HG03439 (cell line): Measurements from ENCODE around the gene GABRP.
"Not testable (repeated sequence)": the region's sequence is repeated elsewhere in the genome, so short reads cannot be mapped to it uniquely, and the experiment has no call there.

Source experiments
- ATAC-seq: cut with Tn5 transposase; IDR thresholded peaks from one replicate; pipeline ENCODE4 v1.9.1; 2021; ENCODE audit warnings: mild to moderate bottlenecking, moderate library complexity; ENCODE audit not compliant: unreplicated experiment

Gene GABRP

GRCh38 chr5:170791325-170791954 lies 7.9 kb downstream of the GABRP start:
- ATAC-seq: no peak

DNA sequence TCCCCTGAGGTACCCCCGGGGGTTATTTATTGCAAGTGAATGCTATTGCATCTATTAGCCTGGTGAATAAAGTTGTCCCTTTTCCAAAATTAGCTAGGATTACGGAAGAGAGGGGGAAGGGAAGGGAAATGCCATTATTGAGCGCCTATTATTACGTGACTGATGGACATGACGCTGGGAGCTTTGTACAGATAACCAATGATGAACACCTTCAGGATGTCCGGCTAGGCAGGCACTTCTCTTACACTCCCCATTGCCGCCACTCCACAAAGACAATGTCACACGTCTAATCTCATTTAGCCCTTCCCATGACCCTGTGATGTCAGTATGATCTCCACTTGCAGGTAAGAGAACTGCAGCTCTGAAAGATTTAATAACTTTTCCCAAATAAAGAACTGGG lies 9.4 kb downstream of the GABRP start:
- no peak for ATAC-seq

- no peak for ATAC-seq
These were observed 11.6 kb downstream of the GABRP start for GRCh38 chr5:170795154-170795553.

- ATAC-seq: no peak
These were observed 22.1 kb downstream of the GABRP start for GRCh38 chr5:170805666-170806065.

- no peak for ATAC-seq
These were observed 26.0 kb downstream of the GABRP start for GRCh38 chr5:170809551-170809950.

DNA sequence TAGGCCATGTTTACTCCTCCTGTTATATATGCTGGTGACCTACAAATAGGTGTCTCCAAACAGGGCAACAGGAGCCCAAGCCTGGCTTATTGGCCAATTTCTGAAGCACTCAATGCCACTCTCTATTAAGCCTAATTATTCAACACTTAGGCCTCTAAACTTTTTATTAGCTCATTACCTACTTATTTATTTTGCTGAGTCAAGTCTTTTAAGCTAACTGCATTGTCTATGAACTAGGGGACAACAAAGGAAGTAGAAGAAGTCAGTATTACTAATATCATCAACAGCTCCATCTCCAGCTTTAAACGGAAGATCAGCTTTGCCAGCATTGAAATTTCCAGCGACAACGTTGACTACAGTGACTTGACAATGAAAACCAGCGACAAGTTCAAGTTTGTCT lies 28.2 kb downstream of the GABRP start:
- ATAC-seq: no peak

DNA sequence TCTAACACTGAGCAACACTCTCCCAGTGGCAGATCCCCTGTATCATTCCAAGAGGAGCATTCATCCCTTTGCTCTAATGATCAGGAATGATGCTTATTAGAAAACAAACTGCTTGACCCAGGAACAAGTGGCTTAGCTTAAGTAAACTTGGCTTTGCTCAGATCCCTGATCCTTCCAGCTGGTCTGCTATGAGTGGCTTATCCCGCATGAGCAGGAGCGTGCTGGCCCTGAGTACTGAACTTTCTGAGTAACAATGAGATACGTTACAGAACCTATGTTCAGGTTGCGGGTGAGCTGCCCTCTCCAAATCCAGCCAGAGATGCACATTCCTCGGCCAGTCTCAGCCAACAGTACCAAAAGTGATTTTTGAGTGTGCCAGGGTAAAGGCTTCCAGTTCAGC lies 29.7 kb downstream of the GABRP start:
- no peak for ATAC-seq

DNA sequence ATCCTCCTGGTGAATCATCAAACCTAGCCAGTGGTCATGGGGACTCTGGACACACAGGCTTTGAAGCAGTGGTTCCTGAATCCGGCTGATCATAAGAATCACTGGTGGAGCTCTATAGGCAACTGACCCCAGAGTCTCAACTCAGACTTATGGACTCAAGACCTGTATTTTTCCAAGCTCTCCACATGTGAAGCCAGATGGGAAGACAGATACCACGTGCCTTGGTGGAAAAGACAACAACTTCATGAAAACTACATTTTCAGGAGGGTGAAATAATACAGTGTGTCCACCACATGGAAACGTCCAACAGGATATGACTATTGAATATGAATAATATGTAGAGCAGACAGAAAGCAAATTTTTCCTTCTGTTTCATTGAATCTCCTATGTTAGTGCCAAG lies 33.7 kb downstream of the GABRP start:
- no peak for ATAC-seq

- ATAC-seq: no peak
These were observed 34.7 kb downstream of the GABRP start for GRCh38 chr5:170818232-170818631.

DNA sequence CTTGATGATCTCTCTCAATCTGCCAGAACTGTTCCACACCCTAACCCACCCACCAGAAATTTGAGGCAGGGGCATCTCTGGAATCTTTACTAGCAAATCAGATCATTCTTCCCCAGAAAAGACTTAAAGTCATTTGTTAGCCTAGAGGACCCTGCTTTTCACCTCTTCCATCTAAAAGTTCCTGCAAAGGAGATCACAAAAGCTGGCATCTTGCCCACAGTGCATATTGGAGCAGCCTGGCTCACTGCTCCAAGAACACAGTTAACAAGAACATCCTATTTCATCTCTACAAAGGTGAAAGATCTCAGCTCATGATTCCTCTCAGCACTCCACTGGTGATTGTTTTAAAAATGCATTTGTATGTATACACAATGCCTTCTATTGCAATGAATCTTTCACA lies 36.3 kb downstream of the GABRP start:
- ATAC-seq: no peak

- no peak for ATAC-seq
These were observed 37.8 kb downstream of the GABRP start for GRCh38 chr5:170821257-170821800.

DNA sequence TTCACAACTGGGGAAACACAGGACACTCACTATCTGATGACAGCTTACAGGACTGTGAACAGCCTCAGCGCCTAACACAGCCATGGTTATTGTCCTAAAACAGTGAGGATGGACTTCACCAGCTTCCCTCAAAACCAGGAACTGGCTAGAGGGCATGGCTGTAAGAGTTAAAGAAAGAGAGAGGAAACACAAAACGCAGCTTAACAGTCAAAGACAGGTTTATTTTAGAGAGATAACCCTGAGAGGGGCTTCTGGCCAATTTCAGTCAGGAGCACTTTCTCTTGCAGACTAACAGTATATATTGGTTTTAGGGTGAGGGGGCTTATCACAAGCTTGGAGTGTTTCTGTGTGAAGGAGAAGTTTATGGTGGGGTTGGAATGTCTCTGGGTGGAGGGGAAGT lies 42.6 kb downstream of the GABRP start:
- ATAC-seq: no peak

DNA sequence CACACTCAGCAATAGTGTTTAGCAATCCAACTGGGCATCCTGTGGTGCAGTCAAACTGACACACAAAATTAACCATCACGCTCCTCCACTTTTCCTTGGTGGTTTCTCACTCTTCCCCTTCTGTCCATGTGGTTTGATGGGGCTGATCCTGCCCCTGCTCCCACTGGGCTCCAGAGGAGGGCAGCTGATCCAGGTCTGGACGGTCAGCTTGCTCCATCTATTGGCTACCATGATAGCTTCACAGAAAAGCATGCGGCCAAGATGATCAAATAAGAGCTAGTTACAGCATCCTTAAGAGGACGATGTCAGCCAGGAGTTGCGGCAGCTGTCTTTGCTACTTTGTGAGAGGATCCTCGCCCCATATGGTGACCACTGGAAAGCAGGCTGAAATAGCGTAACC lies 48.7 kb downstream of the GABRP start:
- ATAC-seq: no peak

DNA sequence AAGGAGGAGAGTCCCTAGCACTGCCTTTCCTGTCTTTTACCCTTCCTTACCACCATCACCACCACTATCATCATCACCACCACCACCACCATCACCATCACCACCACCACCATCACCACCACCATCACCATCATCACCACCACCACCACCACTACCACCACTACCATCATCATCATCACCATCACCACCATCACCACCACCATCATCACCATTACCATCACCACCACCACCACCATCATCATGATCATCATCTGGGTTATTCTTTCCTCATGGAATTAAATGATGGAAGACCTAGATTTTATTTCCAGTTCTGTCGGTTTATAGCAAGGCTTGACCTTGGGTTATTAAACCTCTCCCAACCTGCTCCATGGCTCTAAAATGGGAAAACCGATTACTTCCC lies 50.5 kb downstream of the GABRP start:
- ATAC-seq: not testable (repeated sequence)

DNA sequence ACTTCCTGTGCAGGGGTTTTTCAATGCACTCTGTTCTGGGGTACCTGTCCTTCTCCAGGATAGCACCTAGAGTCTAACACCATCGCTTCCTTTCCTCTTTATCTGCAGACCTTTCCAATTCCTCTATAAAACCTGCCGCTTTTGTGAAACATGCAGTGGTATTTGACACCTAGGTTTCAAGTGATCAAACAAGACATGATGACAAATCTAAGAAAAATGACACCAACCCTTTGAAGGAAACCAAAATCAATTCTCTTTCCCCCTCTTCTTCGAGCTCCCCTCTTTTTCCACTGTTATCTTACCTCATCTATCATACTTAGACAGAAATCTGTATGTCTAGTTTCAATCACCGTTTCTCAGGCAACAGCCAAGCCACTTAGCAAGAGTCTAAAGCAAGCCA lies 52.7 kb downstream of the GABRP start:
- ATAC-seq: no peak

- ATAC-seq: no peak
These were observed 60.3 kb downstream of the GABRP start for GRCh38 chr5:170843870-170844269.

- ATAC-seq: no peak
These were observed 61.1 kb downstream of the GABRP start for GRCh38 chr5:170844651-170845050.

DNA sequence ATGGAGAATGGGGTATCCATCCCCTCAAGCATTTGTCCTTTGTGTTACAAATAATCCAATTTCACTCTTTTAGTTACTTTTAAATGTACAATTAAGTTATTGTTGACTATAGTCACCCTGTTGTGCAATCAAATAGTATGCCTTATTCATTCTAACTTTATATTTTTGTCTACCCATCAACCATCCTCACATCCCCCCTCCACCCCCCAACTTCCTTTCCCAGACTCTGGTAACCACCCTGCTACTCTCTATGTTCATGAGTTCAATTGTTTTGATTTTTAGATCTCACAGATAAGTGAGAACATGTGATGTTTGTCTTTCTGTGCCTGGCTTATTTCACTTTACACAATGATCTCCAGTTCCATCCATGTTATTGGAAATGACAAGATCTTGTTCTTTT lies 62.9 kb downstream of the GABRP start:
- no peak for ATAC-seq

DNA sequence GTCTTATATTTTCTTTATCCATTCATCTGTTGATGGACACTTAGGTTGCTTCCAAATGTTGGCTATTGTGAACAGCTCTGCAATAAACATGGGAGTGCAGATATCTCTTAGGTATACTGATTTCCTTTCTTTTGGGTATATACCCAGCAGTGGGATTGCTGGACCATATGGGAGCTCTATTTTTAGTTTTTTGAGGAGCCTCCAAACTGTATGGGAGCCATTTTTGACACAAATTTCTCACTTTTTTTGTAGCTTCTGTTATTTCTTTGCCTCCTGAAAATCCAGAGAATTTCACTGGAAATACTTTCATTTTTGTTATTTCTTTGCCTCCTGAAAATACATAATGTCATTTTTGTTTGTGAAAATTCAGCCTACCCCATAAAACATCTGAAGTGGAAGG lies 63.3 kb downstream of the GABRP start:
- no peak for ATAC-seq

DNA sequence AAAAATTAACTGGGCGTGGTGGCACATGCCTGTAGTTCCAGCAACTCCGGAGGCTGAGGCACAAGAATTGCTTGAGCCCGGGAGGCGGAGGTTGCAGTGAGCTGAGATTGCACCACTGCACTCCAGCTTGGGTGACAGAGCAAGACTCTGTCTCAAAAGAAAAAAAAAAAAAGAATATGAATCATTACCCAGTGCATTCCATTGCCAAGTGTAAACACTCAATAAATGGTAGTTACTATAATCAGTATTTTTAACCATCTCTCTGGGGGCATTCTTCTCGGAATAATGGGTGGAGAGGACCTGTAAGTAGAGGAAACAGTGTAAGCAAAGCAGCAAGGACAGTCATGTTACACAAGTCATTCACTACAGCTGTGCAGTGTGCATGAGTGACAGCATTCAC lies 64.5 kb downstream of the GABRP start:
- ATAC-seq: no peak

- no peak for ATAC-seq
These were observed 65.8 kb downstream of the GABRP start for GRCh38 chr5:170849374-170849773.

- no peak for ATAC-seq
These were observed 71.0 kb downstream of the GABRP start for GRCh38 chr5:170854566-170854965.

DNA sequence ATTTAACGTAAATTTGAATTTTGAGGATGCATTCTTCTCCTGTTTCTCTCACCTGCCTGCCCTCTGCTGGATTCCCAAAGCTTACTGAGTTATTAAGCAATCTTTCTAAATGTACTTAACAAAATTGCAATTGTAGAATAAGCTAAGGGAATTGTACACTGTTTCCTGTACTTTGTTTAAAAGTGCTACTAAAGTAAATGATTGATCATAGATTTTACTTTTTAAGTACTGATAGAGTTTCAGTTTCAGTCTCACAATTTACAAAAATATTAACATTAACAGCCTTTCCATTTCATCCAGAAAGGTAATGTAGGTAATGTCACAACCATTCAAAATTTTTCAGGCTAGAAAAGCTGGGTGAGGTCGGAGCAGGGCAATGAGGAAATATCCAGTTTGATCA lies 73.5 kb downstream of the GABRP start:
- no peak for ATAC-seq
